SHP77 treated with DMSO at 0.1 percent for 48 hours (cell line): ENCODE data around the gene VAMP8.
"Not testable (repeated sequence)": the region's sequence is repeated elsewhere in the genome, so short reads cannot be mapped to it uniquely, and the experiment has no call there.

Source experiments
- DNase-seq: peaks from one replicate; lab custom pipeline; 2025; lab: John Stamatoyannopoulos, UW

The VAMP8 gene

DNA sequence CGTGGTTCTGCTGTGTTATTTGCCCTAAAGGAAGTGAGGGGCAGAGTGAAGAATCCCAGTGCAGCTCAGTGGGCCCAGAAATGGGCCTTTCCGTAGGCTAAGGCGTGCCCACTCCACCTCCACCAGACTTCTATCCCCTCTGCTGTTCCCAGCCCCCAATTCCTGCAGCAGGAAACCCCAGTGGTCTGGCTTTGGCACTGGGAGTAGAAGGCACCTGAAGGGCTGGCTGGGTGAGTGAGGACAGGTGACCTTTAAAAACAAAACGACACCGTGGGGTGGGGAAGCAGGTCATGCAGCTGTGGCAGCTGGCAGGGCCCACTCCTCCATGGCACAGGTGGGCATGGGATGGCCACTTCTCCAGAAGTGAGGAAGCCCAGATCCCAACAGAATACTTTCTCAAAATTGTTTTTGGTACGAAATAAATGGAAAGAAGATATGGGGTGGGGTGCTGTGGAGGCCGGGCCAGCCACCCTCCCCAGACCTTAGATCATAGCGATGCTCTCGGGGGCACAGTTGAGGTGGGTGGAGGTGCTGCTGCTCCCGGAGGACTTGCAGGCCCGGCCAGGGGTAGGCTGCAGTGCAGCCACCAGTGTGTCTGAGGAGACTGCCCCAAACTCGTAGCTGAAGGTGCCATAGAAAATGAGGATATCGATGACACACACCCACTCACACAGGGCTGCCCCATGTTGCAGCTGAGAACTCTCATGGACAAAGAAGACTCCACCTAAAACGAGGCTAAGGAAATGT, 21.4 kb downstream of the VAMP8 start:
- no peak for DNase-seq

- no peak for DNase-seq
Observed at GRCh38 chr2:85599468-85600234, 22.3 kb downstream of the VAMP8 start.

DNA sequence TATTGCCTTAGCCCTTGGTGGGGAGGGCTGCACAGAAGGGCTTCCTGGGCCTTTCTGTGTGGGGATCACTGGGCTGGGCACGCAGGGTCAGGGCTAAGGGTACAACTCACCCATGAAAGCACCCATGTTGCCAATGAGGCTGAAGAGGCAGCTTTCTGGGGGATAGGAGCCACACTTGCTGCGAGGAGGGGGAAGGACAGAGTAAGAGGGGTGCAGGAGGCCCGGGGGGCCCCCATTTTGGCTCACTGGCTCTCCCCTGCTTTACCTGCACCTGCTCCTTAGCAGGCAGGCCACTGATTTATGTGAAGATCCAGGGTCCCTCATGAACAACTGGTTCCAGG, 22.8 kb downstream of the VAMP8 start:
- DNase-seq = no peak

GRCh38 chr2:85600951-85601770, 23.8 kb downstream of the VAMP8 start:
- DNase-seq = no peak

- DNase-seq = no peak
Observed at GRCh38 chr2:85601771-85602475, 24.5 kb downstream of the VAMP8 start.

DNA sequence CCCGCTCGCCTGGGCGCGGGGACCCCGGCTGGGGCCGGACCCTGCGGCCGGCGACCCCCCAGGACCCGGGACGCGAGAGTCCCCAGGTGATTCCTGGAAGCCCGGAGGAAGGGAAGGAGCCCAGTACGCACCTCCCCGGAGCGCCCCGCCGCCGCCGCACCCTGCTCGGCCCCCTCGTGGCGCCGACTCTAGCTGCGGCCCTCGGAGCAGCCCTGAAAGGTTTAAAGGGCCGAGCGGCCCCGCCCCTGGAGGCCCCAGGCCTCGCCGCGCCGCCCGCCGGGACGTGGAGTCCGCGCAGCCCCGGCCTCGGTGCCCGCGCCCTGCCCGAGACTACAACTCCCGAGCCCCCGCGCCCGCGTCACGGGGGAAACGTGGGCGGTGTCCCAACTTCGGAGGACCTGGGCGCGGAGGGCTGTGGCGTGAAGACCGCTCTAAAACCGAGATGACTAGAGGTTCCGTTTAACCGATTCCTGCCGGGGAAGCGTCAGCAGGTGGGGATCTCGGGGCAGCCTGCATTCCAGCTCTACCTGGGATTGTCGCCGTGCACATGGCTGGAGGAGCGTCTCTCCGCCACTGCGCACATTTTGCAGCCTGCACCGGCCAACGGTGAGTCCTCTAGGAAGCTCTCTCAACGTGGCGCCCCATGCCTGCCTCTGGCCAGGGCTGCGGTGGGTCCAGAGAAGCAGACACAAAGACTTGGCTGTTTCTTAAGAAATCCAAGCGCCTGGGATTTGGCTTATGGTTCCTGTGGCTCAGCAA, 25.3 kb downstream of the VAMP8 start, which contains the start of gene TMEM150A:
Gene TMEM150A (minus strand): TSS at position 223 of the 759 bp plus-strand sequence. CDS start 750 bp downstream, outside the sequence.
- peak; percentile 47 for DNase-seq

DNA sequence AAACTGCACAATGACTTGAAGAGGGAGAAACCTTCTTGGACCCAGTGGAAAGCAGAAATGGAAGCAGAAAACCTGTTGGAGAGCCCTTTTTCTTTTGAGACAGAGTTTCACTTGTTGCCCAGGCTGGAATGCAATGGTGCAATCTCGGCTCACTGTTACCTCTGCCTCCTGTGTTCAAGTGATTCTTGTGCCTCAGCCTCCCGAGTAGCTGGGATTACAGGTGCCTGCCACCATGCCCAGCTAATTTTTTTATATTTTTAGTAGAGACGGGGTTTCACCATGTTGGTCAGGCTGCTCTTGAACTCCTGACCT, 26.7 kb downstream of the VAMP8 start:
- not testable (repeated sequence) for DNase-seq

DNA sequence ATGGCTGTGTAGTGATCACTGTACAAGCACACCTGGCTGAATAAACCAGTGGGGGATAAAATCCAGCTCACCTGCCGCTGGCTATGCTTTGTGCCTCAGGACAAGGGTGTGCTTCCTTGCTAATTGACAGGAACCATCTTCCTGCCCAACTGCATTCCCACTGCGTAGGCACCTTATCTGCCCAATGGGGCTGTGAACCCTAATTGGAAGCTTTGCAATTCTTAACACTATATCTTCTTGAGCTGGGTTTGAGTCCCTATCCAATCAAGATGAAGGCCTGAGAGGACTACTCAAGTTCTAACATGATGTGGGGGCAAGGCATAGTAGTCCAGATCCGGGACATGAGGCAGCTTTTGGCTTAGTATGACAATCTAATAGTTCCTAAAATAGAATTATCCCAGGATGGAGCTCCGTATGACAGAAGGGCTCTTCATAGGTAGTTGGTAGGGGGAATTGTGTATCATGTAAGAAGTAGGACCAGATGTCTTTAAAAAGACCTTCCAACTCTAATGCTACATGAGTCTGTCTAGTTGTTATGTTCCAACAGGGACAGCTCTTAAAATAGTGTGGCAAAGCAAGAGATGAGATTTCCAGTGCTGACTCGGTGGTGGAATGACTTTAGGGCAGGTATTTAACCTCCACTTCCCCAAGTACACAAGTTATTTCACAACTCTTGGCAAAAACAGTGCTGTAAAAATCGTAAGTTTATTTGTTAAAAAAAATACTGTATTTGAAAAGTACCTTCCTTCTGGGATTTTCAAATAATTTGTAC, 27.4 kb downstream of the VAMP8 start:
- DNase-seq = no peak

DNA sequence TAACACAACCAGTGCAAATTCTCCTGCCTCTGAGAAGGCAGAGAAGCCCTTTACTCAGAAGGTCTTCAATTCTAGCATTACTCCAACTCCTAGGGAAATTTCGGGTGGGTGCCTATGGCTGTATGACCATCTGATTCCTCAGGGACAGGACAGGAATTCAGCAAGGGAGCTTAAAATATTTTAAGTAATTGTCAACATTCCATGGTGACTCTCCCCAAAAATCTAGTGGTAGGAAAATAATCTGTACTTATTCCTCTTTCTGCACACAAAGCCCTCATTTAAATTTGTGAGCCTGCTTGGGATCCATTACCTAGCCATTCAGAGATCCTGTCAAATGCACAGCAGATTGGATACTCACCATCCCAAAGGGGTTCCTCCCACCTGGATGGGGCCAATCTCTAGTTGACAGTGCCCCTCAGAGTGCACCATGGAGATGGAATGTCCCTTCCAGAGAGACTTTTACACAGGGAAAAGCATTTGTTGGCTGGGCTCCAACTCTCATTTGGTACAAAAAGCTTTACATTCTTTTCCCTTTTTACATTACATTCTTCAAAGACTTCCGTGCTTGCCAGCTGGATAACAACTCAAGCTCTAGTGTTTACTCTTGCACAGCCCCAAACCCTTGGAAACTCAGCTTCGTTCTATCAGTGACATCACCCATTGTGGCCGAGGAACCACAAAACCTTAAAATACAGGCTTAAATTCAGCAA, 28.2 kb downstream of the VAMP8 start:
- DNase-seq = no peak

GRCh38 chr2:85606116-85606455, 28.7 kb downstream of the VAMP8 start:
- no peak for DNase-seq

- no peak for DNase-seq
Observed at GRCh38 chr2:85607268-85608215, 30.2 kb downstream of the VAMP8 start.

GRCh38 chr2:85611217-85611704, 33.9 kb downstream of the VAMP8 start:
- DNase-seq = no peak

GRCh38 chr2:85611705-85612587, 34.6 kb downstream of the VAMP8 start, which contains the start of gene C2orf68:
Gene C2orf68 (minus strand): TSS chr2:85612066. CDS start chr2:85611984, 82 bp downstream.
- peak; percentile 70 for DNase-seq

DNA sequence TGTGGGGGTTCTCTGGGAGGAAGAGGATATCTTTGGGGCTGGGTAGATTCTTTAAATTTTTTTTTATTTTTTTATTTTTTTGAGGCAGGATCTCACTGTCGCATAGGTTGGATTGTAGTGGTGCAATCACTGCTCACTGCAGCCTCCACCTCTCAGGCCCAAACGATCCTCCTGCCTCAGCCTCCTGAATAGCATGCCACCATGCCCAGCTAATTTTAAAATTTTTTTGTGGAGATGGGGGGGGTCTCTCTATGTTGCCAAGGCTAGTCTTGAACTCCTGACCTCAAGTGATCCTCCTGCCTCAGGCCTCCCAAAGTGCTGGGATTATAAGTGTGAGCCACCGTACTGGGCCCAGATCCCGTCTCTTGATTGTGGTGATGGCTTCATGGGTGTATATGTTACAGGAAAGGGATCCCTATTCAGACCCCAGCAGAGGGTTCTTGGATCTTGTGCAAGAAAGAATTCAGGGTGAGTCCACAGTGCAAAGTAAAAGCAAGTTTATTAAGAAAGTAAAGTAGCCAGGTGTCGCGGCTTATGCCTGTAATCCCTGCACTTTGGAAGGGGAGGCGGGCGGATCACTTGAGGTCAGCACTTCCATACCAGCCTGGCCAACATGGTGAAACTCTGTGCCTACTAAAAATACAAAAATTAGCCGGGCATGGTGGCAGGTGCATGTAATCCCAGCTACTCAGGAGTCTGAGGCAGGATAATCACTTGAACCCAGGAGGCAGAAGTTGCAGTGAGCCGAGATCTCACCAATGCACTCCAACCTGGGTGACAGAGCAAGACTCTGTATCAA, 36.5 kb downstream of the VAMP8 start:
- DNase-seq = no peak

DNA sequence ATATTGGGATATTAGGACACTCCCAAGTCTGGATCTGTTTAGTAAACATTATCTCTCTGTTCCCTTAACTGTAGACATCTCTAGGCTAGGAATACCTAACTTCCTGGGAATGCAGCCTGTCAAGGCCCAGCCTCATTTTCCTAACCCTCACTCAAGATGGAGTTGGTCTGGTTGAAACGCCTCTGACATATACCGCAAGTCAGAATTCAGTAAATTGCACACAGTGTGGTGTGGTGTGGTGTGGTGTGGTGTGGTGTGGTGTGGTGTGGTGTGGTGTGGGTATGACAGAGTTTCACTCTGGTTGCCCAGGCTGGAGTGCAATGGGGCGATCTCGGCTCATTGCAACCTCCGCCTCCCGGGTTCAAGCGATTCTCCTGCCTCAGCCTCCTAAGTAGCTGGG, 37.4 kb downstream of the VAMP8 start:
- not testable (repeated sequence) for DNase-seq

DNA sequence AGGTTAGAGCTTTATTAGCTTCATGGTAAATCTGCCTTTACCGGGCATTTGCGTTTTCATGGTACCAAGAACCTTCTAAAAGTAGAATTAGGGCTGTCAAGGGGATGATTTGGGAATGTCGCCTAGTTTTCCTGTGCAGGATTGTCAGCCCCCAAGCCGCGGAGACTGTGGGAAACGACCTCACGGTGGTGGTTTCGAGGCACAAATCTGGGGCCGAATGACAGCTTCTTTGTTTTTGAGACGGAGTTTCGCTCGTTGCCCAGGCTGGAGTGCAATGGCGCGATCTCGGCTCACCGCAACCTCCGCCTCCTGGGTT, 38.0 kb downstream of the VAMP8 start:
- DNase-seq = no peak

DNA sequence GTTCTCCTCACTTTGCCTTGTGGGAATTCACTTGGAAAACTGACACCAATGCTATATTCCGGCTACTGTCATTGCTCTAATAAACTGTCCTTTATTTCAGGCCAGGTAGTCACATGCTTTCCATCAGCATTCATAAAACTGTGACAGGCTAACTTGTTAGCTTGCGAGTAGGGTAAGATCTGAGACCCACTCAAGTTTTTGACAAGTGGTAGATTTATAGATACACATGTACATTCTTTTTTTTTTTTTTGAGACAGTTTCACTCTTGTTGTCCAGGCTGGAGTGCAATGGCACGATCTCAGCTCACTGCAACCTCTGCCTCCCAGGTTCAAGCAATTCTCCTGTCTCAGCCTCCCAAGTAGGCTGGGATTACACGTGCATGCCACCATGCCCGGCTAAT, 40.3 kb downstream of the VAMP8 start:
- not testable (repeated sequence) for DNase-seq
